GM23338 (cell line): ENCODE data around the gene ZNF660. TPM values are rescaled to one million over a fixed set of nuclear protein-coding genes. Genes with fewer than 3 reads are reported as not detected.

Source experiments
- ATAC-seq: fragments of 200-7000 bp; cut with Tn5 transposase; 3 replicates; pipeline ENCODE4 v1.9.1; 2020
- DNase-seq: peaks from one replicate; pipeline ENCODE4 v3.0.0-alpha.2; 2015; ENCODE audit warnings: low spot score
- H2AFZ ChIP-seq: fragments of 200-600 bp; sonication (generic); 2 replicates; pipeline ENCODE4 v1.8.0; 2016; ENCODE audit warnings: antibody characterized with exemption, mild to moderate bottlenecking, moderate library complexity
- H3F3A ChIP-seq: fragments of 200-600 bp; sonication (generic); replicated peaks from 2 replicates; pipeline ENCODE4 v1.8.0; 2017; ENCODE audit warnings: antibody characterized with exemption, mixed run types, low read depth
- H3K27ac ChIP-seq: fragments of 200-600 bp; sonication (generic); 2 replicates; pipeline ENCODE4 v1.6.1; 2016; ENCODE audit warnings: low read depth
- H3K27me3 ChIP-seq: fragments of 200-600 bp; sonication (generic); 2 replicates; pipeline ENCODE4 v1.8.0; 2016; ENCODE audit warnings: mild to moderate bottlenecking, mixed run types, moderate library complexity; ENCODE audit not compliant: insufficient read depth
- H3K36me3 ChIP-seq: fragments of 200-600 bp; sonication (generic); 2 replicates; pipeline ENCODE4 v1.8.0; 2016; ENCODE audit warnings: mild to moderate bottlenecking; ENCODE audit not compliant: insufficient read depth
- H3K4me1 ChIP-seq: fragments of 200-600 bp; sonication (generic); 2 replicates; pipeline ENCODE4 v1.8.0; 2016; ENCODE audit warnings: mild to moderate bottlenecking, moderate library complexity; ENCODE audit not compliant: insufficient read depth
- H3K4me2 ChIP-seq: fragments of 200-600 bp; sonication (generic); 2 replicates; pipeline ENCODE4 v1.7.1; 2017; ENCODE audit warnings: mixed run types
- H3K4me3 ChIP-seq: fragments of 200-600 bp; sonication (generic); 2 replicates; pipeline ENCODE4 v1.6.1; 2016; ENCODE audit warnings: mixed run types
- H3K79me2 ChIP-seq: fragments of 200-600 bp; sonication (generic); replicated peaks from 2 replicates; pipeline ENCODE4 v1.8.0; 2017; ENCODE audit warnings: mild to moderate bottlenecking; ENCODE audit not compliant: insufficient read depth
- H3K9me2 ChIP-seq: fragments of 200-600 bp; sonication (generic); 2 replicates; pipeline ENCODE4 v1.8.0; 2017; ENCODE audit not compliant: insufficient read depth
- H4K20me1 ChIP-seq: fragments of 200-600 bp; sonication (generic); replicated peaks from 2 replicates; pipeline ENCODE4 v1.8.0; 2017; ENCODE audit warnings: mild to moderate bottlenecking; ENCODE audit not compliant: insufficient read depth
- H3K27ac Mint-ChIP-seq: 2 replicates; pipeline ENCODE4 v1.8.0; 2020; ENCODE audit warnings: inconsistent platforms, mild to moderate bottlenecking, moderate library complexity, mixed read lengths
- H3K27me3 Mint-ChIP-seq: 3 replicates; pipeline ENCODE4 v1.8.0; 2022; ENCODE audit warnings: low read depth, mild to moderate bottlenecking, moderate library complexity, mixed read lengths, inconsistent platforms; ENCODE audit not compliant: insufficient read depth, poor library complexity
- H3K36me3 Mint-ChIP-seq: 3 replicates; pipeline ENCODE4 v1.8.0; 2021; ENCODE audit warnings: low read depth, mild to moderate bottlenecking, inconsistent platforms, moderate library complexity, mixed read lengths
- H3K4me1 Mint-ChIP-seq: 3 replicates; pipeline ENCODE4 v1.8.0; 2020; ENCODE audit warnings: mild to moderate bottlenecking, inconsistent platforms, mixed read lengths
- H3K4me3 Mint-ChIP-seq: 3 replicates; pipeline ENCODE4 v1.8.0; 2021; ENCODE audit warnings: moderate library complexity, mild to moderate bottlenecking, inconsistent platforms, mixed read lengths
- H3K9me3 Mint-ChIP-seq: 3 replicates; pipeline ENCODE4 v1.8.0; 2020; ENCODE audit warnings: moderate library complexity, mild to moderate bottlenecking, inconsistent platforms, mixed read lengths
- EZH2 ChIP-seq: fragments of 200-600 bp; sonication (generic); IDR thresholded peaks from one replicate; pipeline ENCODE4 v1.8.0; 2017; ENCODE audit warnings: antibody characterized with exemption, mild to moderate bottlenecking, low read depth; ENCODE audit not compliant: unreplicated experiment
- EZH2phosphoT487 ChIP-seq: fragments of 200-600 bp; sonication (generic); IDR thresholded peaks from one replicate; pipeline ENCODE4 v1.8.1; 2018; ENCODE audit warnings: antibody characterized with exemption; ENCODE audit not compliant: unreplicated experiment
- JUNB ChIP-seq: IDR thresholded peaks from one replicate; pipeline ENCODE4 v1.6.1; 2016; ENCODE audit warnings: antibody characterized with exemption; ENCODE audit not compliant: unreplicated experiment
- POLR2AphosphoS5 ChIP-seq: IDR thresholded peaks from 2 replicates; pipeline ENCODE4 v1.6.1; 2016; ENCODE audit warnings: antibody characterized with exemption, low read depth
- ZNF114 ChIP-seq: fragments of 250-450 bp; sonication (Bioruptor Pico); IDR thresholded peaks from 2 replicates; pipeline ENCODE4 v1.5.0; 2020; ENCODE audit warnings: mild to moderate bottlenecking, moderate library complexity
- ZNF331 ChIP-seq: fragments of 250-450 bp; sonication (Bioruptor Pico); IDR thresholded peaks from 2 replicates; pipeline ENCODE4 v1.5.0; 2020; ENCODE audit warnings: low read depth, mild to moderate bottlenecking, moderate library complexity
- polyA plus RNA-seq: library from polyadenylated mRNA; unstranded; fragments of >200 nt; fragmentation: Nextera tagmentation; extraction: Ambion mirVana; gene quantifications from 2 replicates; pipeline ENCODE4 v1.2.1, GENCODE V29; 2016
- total RNA-seq: library from RNA; depleted of rRNA; stranded (reverse); fragments of >200 nt; shearing (Covaris generic); gene quantifications from 2 replicates; pipeline ENCODE4 v1.2.3, GENCODE V29; 2014
- TF ChIP-seq, protein P1 (sequence below): fragments of 250-450 bp; sonication (Bioruptor Pico); IDR thresholded peaks from 2 replicates; pipeline ENCODE4 v1.5.0; 2020; ENCODE audit warnings: mild to moderate bottlenecking, moderate library complexity
- TF ChIP-seq, protein P2 (sequence below), 2 experiments: fragments of 200-600 bp in 1 of 2; sonication (generic) in 1 of 2; conservative IDR thresholded peaks; 2 replicates each; pipeline versions ENCODE4 v1.5.1 to v1.6.1; 2016 to 2017; ENCODE audit warnings: antibody characterized with exemption in 2 of 2, low read depth in 2 of 2, mild to moderate bottlenecking in 2 of 2, moderate library complexity in 1 of 2

The ZNF660 gene
- total and polyA plus RNA-seq, 2 experiments from 2014 or later: 5.4 to 10.1 TPM

DNA sequence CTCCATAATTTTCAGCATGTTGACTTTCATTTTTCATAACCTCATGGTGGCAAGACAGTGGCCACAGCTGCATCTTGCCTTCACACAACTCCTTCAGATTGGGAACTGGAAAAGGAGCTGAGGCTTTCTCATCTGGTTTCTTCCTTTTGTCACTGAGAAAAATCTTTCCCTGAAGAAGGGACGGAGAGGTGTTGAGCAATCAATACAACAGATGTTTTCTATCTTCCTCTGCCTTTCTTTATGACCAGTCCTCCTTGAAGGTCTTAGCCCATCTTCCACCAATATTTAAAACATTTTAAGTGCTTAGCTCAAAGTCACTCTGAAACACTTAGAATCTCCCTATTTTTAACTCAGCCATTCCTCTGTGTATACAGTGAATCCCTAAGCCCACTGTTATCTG, 11.9 kb downstream of the ZNF660 start (continued):
- TF ChIP-seq, protein P1, sequence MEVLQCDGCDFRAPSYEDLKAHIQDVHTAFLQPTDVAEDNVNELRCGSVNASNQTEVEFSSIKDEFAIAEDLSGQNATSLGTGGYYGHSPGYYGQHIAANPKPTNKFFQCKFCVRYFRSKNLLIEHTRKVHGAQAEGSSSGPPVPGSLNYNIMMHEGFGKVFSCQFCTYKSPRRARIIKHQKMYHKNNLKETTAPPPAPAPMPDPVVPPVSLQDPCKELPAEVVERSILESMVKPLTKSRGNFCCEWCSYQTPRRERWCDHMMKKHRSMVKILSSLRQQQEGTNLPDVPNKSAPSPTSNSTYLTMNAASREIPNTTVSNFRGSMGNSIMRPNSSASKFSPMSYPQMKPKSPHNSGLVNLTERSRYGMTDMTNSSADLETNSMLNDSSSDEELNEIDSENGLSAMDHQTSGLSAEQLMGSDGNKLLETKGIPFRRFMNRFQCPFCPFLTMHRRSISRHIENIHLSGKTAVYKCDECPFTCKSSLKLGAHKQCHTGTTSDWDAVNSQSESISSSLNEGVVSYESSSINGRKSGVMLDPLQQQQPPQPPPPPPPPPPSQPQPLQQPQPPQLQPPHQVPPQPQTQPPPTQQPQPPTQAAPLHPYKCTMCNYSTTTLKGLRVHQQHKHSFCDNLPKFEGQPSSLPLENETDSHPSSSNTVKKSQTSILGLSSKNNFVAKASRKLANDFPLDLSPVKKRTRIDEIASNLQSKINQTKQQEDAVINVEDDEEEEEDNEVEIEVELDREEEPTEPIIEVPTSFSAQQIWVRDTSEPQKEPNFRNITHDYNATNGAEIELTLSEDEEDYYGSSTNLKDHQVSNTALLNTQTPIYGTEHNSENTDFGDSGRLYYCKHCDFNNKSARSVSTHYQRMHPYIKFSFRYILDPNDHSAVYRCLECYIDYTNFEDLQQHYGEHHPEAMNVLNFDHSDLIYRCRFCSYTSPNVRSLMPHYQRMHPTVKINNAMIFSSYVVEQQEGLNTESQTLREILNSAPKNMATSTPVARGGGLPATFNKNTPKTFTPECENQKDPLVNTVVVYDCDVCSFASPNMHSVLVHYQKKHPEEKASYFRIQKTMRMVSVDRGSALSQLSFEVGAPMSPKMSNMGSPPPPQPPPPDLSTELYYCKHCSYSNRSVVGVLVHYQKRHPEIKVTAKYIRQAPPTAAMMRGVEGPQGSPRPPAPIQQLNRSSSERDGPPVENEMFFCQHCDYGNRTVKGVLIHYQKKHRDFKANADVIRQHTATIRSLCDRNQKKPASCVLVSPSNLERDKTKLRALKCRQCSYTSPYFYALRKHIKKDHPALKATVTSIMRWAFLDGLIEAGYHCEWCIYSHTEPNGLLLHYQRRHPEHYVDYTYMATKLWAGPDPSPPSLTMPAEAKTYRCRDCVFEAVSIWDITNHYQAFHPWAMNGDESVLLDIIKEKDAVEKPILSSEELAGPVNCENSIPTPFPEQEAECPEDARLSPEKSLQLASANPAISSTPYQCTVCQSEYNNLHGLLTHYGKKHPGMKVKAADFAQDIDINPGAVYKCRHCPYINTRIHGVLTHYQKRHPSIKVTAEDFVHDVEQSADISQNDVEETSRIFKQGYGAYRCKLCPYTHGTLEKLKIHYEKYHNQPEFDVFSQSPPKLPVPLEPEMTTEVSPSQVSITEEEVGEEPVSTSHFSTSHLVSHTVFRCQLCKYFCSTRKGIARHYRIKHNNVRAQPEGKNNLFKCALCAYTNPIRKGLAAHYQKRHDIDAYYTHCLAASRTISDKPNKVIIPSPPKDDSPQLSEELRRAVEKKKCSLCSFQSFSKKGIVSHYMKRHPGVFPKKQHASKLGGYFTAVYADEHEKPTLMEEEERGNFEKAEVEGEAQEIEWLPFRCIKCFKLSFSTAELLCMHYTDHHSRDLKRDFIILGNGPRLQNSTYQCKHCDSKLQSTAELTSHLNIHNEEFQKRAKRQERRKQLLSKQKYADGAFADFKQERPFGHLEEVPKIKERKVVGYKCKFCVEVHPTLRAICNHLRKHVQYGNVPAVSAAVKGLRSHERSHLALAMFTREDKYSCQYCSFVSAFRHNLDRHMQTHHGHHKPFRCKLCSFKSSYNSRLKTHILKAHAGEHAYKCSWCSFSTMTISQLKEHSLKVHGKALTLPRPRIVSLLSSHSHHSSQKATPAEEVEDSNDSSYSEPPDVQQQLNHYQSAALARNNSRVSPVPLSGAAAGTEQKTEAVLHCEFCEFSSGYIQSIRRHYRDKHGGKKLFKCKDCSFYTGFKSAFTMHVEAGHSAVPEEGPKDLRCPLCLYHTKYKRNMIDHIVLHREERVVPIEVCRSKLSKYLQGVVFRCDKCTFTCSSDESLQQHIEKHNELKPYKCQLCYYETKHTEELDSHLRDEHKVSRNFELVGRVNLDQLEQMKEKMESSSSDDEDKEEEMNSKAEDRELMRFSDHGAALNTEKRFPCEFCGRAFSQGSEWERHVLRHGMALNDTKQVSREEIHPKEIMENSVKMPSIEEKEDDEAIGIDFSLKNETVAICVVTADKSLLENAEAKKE: no peak
- TF ChIP-seq EZH2 (no peak), EZH2phosphoT487 (no peak)

DNA sequence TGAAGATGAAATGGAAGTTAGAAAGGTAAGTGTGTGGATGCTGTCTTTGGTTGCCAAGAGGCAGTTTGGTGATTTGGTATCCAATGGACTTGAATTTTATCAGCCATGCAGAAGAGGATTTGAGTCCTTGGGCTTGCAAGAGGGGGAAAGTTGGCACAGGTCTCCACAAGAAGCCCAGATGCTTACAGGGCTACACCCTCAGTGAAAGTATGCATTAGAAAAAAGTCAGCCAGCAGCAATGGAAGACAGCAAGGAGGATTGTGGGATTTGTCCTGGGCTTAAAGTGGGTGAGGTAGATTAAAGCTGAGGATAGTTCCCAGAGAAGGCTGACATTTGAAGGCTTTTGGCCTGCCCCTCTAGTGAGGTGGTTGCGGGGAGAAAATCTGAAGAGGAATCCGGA, 17.0 kb downstream of the ZNF660 start:
- Mint-ChIP-seq H3K9me3 (peaks cover 55% of the 10 kb centered on the region; the same call in 2 of the 3 replicates), H3K27me3 (no peaks in the 10 kb centered on the region), H3K36me3 (peaks cover 76% of the 10 kb centered on the region), H3K27ac (no peak overlapping the region), H3K4me3 (no peak overlapping the region), H3K4me1 (no peaks in the 10 kb centered on the region)
- H3K36me3 ChIP-seq: peaks cover 2% of the 10 kb centered on the region; the same call in 1 of the 2 replicates
- H4K20me1 ChIP-seq: no peaks in the 10 kb centered on the region
- no peak overlapping the region for H3K27ac ChIP-seq
- no peak for DNase-seq
- no peaks in the 10 kb centered on the region for H3K4me1 ChIP-seq
- H3F3A ChIP-seq: no peaks in the 10 kb centered on the region
- no peak for TF ChIP-seq POLR2AphosphoS5
- no peak for TF ChIP-seq ZNF114 (CRISPR knock-in tag)
- TF ChIP-seq, protein P1: no peak
- TF ChIP-seq, protein P2, sequence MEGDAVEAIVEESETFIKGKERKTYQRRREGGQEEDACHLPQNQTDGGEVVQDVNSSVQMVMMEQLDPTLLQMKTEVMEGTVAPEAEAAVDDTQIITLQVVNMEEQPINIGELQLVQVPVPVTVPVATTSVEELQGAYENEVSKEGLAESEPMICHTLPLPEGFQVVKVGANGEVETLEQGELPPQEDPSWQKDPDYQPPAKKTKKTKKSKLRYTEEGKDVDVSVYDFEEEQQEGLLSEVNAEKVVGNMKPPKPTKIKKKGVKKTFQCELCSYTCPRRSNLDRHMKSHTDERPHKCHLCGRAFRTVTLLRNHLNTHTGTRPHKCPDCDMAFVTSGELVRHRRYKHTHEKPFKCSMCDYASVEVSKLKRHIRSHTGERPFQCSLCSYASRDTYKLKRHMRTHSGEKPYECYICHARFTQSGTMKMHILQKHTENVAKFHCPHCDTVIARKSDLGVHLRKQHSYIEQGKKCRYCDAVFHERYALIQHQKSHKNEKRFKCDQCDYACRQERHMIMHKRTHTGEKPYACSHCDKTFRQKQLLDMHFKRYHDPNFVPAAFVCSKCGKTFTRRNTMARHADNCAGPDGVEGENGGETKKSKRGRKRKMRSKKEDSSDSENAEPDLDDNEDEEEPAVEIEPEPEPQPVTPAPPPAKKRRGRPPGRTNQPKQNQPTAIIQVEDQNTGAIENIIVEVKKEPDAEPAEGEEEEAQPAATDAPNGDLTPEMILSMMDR (conservative IDR thresholded peaks at IDR 0.05; ENCODE audit: low read depth in 2 of 2): no peak
- TF ChIP-seq EZH2: no peak
- TF ChIP-seq ZNF331 (CRISPR knock-in tag): no peak
- no peak for TF ChIP-seq JUNB
- no peaks in the 10 kb centered on the region for H3K27me3 ChIP-seq
- no peak overlapping the region for H2AFZ ChIP-seq
- ATAC-seq: no peak
- H3K4me3 ChIP-seq: no peak overlapping the region
- no peaks in the 10 kb centered on the region for H3K79me2 ChIP-seq
- no peaks in the 10 kb centered on the region for H3K9me2 ChIP-seq
- H3K4me2 ChIP-seq: no peak overlapping the region
